ENCODE data around the gene ATG9B. TPM values are rescaled to one million over a fixed set of nuclear protein-coding genes. Genes with fewer than 3 reads are reported as not detected.

The ATG9B gene
- polyA plus RNA-seq, 1 of the 3 experiments (the other 2 are of a cell fraction): 0.67 TPM

DNA sequence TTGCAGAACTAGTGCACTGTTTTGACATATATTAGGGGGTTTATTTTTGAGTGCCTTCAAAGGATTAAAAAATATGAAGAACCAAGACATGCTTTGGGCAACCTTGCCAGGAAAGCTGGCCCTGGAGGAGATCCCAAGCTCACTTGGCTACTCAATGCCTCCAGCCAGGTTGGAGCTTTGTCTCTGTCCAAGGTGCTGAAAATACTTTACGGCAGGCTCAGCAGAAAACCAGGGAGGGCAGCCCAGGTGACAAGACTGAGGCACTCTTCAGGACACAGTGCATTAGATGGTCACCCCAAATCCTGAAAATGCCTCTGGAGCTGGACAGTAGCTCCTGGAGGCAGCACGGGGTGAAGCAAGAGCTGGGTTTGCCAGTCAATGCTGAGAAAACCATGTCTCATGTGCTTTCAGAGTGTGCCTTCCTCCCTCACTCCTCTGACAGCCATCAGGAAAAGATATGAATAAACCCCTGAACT lies 40.4 kb downstream of the ATG9B start:
- Histone ChIP-seq H3K9me2 (no peaks in the 10 kb centered on the region), H3K79me2 (ENCODE audit: insufficient read depth) (no peaks in the 10 kb centered on the region), H3K4me3 (ENCODE audit: low read depth in 2 of 2, low read length in 1 of 2) (no peak overlapping the region), H2AFZ (ENCODE audit: low read depth) (no peak overlapping the region), H3F3A (replicated peaks; ENCODE audit: insufficient read depth) (no peaks in the 10 kb centered on the region), H3K9ac (no peak overlapping the region), H3K27ac (ENCODE audit: low read depth in 2 of 2, low read length in 1 of 2) (no peak overlapping the region), H3K36me3 (replicated peaks in 1 of 2; ENCODE audit: control insufficient read depth in 1 of 2, insufficient read depth in 2 of 2, low read length in 1 of 2) (no peaks in the 10 kb centered on the region), H3K4me1 (ENCODE audit: control insufficient read depth in 1 of 2, insufficient read depth in 2 of 2, low read depth in 1 of 2, low read length in 1 of 2) (peaks cover 0 to 38% of the 10 kb centered on the region in 2 experiments; a peak in 2 of 4 replicates), H4K20me1 (ENCODE audit: insufficient read depth) (no peaks in the 10 kb centered on the region), H3K27me3 (ENCODE audit: insufficient read depth) (peaks cover 37% of the 10 kb centered on the region), H3K4me2 (no peak overlapping the region), H3K9me3 (no peaks in the 10 kb centered on the region)
- POLR2A ChIA-PET: interaction anchor here (1.1 kb wide), 1 partner anchor 13 kb away, joined by 3 read pairs; no protein-coding TSS in a partner anchor
- WGBS (ENCODE audit: low lambda C conversion rate): 26% methylated on average over 2 of the region's 2 CpGs
- CTCF ChIA-PET: interaction anchor here (0.7 to 13.1 kb wide), 15 partner anchors 10 to 205 kb away, joined by 3 to 761 read pairs (median 21); partner anchors contain the start of gene KCNH2
- no peak for TF ChIP-seq YY1 (IDR thresholded peaks at IDR 0.05; ENCODE audit: low read depth)
- TF ChIP-seq, protein P1, sequence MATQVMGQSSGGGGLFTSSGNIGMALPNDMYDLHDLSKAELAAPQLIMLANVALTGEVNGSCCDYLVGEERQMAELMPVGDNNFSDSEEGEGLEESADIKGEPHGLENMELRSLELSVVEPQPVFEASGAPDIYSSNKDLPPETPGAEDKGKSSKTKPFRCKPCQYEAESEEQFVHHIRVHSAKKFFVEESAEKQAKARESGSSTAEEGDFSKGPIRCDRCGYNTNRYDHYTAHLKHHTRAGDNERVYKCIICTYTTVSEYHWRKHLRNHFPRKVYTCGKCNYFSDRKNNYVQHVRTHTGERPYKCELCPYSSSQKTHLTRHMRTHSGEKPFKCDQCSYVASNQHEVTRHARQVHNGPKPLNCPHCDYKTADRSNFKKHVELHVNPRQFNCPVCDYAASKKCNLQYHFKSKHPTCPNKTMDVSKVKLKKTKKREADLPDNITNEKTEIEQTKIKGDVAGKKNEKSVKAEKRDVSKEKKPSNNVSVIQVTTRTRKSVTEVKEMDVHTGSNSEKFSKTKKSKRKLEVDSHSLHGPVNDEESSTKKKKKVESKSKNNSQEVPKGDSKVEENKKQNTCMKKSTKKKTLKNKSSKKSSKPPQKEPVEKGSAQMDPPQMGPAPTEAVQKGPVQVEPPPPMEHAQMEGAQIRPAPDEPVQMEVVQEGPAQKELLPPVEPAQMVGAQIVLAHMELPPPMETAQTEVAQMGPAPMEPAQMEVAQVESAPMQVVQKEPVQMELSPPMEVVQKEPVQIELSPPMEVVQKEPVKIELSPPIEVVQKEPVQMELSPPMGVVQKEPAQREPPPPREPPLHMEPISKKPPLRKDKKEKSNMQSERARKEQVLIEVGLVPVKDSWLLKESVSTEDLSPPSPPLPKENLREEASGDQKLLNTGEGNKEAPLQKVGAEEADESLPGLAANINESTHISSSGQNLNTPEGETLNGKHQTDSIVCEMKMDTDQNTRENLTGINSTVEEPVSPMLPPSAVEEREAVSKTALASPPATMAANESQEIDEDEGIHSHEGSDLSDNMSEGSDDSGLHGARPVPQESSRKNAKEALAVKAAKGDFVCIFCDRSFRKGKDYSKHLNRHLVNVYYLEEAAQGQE (IDR thresholded peaks at IDR 0.05; ENCODE audit: low read depth, low read length): peak; percentile 100
- no peak for DNase-seq

DNA sequence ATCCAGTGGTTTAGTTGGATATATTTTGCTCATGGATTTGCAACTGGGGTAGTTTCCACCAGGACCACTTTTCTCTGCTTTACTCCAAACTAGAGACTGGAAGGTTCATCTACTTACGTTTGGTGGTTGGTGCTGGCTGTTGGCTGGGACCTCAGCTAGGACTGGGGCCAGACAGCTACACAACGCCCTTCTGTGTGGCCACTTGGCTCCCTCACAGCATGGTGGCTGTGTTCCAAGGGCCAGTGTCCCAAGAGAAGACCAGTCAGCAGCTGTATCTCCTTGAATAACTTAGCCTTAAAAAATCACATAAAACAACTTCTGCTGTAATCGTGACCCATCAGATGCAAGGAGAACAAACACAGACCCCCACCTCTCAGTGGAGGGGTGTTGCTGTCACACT lies 41.9 kb downstream of the ATG9B start:
- H2AFZ ChIP-seq (ENCODE audit: low read depth): no peak overlapping the region
- ChIA-PET POLR2A (no interaction called here), CTCF (interaction anchor here (1.1 to 13.1 kb wide), 5 partner anchors 17 to 204 kb away, joined by 3 to 761 read pairs (median 74); partner anchors contain the start of gene KCNH2)
- no peak for DNase-seq
- H3K9me2 ChIP-seq: no peaks in the 10 kb centered on the region
- no peak overlapping the region for H3K4me2 ChIP-seq
- TF ChIP-seq RAD21 (IDR thresholded peaks at IDR 0.05; ENCODE audit: low read length) (no peak), EZH2phosphoT487 (IDR thresholded peaks at IDR 0.05; ENCODE audit: borderline replicate concordance, low read depth) (no peak), MEF2A (IDR thresholded peaks at IDR 0.05; ENCODE audit: borderline replicate concordance, low read depth) (no peak), JUND (IDR thresholded peaks at IDR 0.05) (no peak), TCF12 (IDR thresholded peaks at IDR 0.05) (no peak), SIN3A (IDR thresholded peaks at IDR 0.05; ENCODE audit: borderline replicate concordance, low read depth, low read length) (no peak), FOSL2 (IDR thresholded peaks at IDR 0.05; ENCODE audit: borderline replicate concordance, low read depth) (no peak), RCOR1 (IDR thresholded peaks at IDR 0.05; ENCODE audit: low read length) (no peak), SMC3 (IDR thresholded peaks at IDR 0.05; ENCODE audit: low read depth, low read length) (no peak), GATA2 (CRISPR knock-in tag; IDR thresholded peaks at IDR 0.05) (no peak), FOXM1 (IDR thresholded peaks at IDR 0.05; ENCODE audit: low read depth) (no peak)
- TF ChIP-seq, protein P2, sequence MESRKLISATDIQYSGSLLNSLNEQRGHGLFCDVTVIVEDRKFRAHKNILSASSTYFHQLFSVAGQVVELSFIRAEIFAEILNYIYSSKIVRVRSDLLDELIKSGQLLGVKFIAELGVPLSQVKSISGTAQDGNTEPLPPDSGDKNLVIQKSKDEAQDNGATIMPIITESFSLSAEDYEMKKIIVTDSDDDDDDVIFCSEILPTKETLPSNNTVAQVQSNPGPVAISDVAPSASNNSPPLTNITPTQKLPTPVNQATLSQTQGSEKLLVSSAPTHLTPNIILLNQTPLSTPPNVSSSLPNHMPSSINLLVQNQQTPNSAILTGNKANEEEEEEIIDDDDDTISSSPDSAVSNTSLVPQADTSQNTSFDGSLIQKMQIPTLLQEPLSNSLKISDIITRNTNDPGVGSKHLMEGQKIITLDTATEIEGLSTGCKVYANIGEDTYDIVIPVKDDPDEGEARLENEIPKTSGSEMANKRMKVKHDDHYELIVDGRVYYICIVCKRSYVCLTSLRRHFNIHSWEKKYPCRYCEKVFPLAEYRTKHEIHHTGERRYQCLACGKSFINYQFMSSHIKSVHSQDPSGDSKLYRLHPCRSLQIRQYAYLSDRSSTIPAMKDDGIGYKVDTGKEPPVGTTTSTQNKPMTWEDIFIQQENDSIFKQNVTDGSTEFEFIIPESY (IDR thresholded peaks at IDR 0.05; ENCODE audit: borderline replicate concordance, low read depth): no peak
- TF ChIP-seq, protein P3, sequence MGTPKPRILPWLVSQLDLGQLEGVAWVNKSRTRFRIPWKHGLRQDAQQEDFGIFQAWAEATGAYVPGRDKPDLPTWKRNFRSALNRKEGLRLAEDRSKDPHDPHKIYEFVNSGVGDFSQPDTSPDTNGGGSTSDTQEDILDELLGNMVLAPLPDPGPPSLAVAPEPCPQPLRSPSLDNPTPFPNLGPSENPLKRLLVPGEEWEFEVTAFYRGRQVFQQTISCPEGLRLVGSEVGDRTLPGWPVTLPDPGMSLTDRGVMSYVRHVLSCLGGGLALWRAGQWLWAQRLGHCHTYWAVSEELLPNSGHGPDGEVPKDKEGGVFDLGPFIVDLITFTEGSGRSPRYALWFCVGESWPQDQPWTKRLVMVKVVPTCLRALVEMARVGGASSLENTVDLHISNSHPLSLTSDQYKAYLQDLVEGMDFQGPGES (IDR thresholded peaks at IDR 0.05; ENCODE audit: low read depth, low read length): no peak
- H3K27ac ChIP-seq (ENCODE audit: low read depth in 2 of 2, low read length in 1 of 2): no peak overlapping the region
- H3K27me3 ChIP-seq (ENCODE audit: insufficient read depth): peaks cover 43% of the 10 kb centered on the region
- no peaks in the 10 kb centered on the region for H4K20me1 ChIP-seq (ENCODE audit: insufficient read depth)
- H3F3A ChIP-seq (replicated peaks; ENCODE audit: insufficient read depth): no peaks in the 10 kb centered on the region
- H3K9ac ChIP-seq: no peak overlapping the region
- H3K9me3 ChIP-seq: no peaks in the 10 kb centered on the region
- H3K4me1 ChIP-seq (ENCODE audit: control insufficient read depth in 1 of 2, insufficient read depth in 2 of 2, low read depth in 1 of 2, low read length in 1 of 2): peaks cover 0 to 36% of the 10 kb centered on the region in 2 experiments; a peak in 2 of 4 replicates
- no peaks in the 10 kb centered on the region for H3K36me3 ChIP-seq (replicated peaks in 1 of 2; ENCODE audit: control insufficient read depth in 1 of 2, insufficient read depth in 2 of 2, low read length in 1 of 2)
- H3K79me2 ChIP-seq (ENCODE audit: insufficient read depth): no peaks in the 10 kb centered on the region
- WGBS (ENCODE audit: low lambda C conversion rate): 25% methylated on average over 3 of the region's 3 CpGs
- no peak overlapping the region for H3K4me3 ChIP-seq (ENCODE audit: low read depth in 2 of 2, low read length in 1 of 2)
